NB4 (cell line): ENCODE data around the gene MRPS31.

Experiments used
- MYC ChIP-seq: IDR thresholded peaks from 2 replicates; pipeline ENCODE4 v1.6.1; 2011; ENCODE audit warnings: low read depth, low read length
- TF ChIP-seq, protein P1 (sequence below): IDR thresholded peaks from one replicate; pipeline ENCODE4 v1.5.1; 2012; ENCODE audit warnings: low read depth, low read length

DNA sequence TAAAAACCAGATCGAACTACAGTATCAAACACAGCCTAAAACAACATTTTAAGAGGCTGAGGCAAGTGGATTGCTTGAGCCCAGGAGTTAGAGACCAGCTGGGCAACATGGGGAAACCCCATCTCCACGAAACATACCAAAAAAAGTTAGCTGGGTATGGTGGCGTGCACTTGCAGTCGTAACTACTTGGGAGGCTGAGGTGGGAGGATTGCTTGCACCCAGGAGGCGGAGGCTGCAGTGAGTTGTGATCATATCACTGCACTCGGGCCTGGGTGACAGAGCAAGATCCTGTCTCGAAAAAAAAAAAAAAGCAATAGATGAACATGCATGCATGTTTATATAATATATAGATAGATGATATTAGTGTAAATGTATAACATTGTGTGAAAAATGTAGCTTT lies 5.2 kb upstream of the MRPS31 start:
- TF ChIP-seq, protein P1, sequence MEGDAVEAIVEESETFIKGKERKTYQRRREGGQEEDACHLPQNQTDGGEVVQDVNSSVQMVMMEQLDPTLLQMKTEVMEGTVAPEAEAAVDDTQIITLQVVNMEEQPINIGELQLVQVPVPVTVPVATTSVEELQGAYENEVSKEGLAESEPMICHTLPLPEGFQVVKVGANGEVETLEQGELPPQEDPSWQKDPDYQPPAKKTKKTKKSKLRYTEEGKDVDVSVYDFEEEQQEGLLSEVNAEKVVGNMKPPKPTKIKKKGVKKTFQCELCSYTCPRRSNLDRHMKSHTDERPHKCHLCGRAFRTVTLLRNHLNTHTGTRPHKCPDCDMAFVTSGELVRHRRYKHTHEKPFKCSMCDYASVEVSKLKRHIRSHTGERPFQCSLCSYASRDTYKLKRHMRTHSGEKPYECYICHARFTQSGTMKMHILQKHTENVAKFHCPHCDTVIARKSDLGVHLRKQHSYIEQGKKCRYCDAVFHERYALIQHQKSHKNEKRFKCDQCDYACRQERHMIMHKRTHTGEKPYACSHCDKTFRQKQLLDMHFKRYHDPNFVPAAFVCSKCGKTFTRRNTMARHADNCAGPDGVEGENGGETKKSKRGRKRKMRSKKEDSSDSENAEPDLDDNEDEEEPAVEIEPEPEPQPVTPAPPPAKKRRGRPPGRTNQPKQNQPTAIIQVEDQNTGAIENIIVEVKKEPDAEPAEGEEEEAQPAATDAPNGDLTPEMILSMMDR = no peak
- no peak for TF ChIP-seq MYC
